Hepatic stellate cell (primary cell): ENCODE results near the gene SNPH.
A peak's percentile ranks its signal among the peaks of the same experiment; 100 is the strongest.

Experiments used
- DNase-seq: peaks from one replicate; pipeline ENCODE4 v3.0.0; 2011; ENCODE audit warnings: low spot score

SNPH gene

DNA sequence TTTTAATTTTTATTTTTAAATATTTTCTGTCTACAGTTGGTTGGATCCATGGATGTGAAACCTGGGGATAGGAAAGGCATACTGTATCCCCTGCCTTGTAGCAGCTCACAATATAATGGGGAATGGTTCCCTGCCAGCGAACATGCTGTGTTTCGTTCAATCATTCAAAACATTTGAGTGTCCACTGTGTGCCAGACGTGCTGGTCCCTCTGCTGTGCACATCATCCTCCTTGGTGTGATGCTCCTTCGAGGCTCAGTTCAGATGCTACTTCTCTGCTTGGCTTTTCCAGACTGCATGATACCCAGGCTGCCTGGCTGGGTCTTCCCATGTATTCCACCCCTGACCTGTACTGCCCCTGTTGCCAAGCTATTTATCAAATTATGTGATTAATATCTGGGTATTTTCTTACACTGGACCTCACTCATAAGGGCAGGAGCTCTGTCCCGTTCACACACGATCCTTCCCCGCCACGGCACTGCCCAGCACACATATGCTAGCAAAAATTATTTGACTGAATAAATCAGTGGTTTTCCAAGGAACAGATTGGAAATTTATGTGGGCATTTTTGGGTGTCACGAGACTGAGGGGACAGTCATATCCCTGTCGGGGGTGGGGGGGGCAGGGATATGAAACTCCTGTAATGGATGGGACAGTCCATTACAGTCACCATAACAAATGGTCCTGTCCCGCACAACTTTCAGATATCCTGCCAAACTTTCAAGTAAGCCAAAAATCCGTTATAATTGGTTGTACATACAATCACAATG is 57.9 kb downstream of the SNPH start:
- DNase-seq, result no peak

DNA sequence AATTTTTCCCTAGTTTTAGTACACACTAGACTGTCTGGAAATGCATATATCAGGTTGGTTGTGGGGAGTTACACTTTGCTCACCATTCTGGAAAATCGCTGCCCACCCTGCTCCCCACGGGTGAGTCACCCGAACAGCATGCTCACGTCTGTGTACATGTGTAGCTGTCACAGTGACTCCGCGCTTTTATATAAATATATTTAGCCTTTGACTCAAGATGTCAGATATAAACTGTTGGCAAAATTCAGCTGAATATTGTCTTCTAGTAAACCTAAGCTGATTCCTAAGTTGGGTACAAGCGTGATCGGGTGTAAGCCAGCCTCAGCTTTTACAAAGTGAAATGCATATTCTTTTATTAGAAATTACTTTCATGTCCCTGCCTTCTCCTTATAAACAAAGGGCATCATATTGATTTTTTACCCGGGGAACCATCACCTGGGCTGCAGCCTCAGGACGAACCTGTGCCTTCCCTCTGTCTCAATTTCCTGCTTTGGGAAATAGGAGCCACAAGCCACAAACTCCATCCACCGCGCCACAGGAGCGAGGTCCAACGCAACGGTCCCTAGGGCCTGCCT is 58.6 kb downstream of the SNPH start:
- peak; percentile 81 for DNase-seq

DNA sequence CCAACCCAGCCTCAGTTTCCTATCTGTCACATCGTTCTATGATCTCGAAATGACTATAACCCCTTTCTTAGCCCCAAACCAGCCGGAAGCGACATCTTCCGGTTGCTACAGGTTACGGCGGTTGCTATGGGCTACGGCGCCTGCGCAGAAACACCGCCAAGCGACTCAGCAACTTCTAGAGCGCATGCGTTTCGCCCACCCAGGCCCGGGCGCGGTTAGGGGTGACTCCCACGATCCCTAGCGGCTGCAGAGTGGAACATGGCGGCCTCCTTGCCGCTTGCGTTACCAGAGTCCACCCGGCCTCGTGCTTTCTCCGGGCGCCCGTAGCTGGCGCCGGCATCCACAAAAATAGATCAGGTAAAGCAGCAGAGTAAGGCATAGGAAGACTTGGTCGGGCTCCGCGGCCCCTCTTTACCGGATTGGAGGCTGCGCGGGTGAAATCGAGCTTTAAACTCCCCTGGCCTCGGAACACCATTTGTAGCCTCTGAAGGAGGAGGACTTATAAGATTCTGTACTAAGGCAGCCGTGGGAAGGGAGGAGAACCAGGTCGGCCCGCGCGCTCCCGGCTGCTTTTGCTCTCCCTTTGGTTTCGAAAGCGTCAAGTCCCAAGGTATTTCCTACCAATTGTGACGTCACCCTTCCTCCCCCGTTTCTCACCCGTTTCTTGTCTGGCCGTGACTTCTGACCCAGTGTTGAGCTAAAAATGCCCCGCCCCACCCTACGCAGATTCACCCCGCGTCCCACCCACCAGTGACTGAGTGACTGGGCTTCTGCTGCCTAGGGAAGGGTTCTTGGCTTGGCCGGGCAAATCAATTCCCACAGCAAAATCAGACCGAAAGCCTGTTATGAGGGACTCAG is 59.3 kb downstream of the SNPH start:
- peak; percentile 100 for DNase-seq

DNA sequence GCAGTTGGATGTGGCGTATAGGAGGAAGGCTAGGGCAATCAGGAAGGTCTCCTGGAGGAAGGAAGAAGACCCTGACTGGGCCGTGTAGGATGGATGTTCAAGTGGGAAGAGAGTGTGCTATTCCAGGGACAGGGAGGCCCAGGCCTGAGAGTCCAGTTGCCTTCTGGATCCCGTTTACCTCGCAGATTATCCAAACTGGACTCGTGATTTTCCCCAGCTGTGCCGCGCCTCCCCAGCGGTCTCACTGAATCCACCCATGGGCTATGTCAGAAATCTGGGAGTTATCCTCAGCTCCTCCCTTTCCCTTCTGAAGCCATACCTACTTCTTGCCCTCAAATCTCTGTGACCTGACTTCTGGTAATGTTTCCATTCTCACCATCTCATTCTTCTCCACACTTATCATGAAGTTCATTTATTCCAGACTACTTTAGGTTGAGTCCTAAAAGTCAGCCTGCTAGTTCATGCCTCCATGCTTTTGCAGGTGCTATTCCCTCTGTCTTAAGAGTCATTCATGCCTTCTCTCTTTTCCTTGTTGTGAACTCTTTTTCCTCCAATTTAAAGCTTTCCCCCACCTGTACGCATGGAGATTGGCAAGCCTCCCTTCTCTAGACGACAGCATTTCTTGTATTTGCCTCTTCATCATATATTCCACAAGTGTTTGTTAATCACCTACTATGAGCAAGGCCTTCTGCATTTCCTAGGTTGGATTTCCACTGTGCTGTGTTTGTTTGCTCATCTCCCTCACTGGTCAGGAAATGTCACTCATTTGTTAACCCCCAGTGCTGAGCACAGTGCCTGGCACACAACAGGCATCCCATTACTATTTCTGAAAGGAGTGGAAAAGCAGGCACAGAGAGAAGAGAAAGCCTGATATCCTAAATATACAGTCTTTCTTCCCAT is 60.2 kb downstream of the SNPH start:
- DNase-seq, result peak; percentile 52

DNA sequence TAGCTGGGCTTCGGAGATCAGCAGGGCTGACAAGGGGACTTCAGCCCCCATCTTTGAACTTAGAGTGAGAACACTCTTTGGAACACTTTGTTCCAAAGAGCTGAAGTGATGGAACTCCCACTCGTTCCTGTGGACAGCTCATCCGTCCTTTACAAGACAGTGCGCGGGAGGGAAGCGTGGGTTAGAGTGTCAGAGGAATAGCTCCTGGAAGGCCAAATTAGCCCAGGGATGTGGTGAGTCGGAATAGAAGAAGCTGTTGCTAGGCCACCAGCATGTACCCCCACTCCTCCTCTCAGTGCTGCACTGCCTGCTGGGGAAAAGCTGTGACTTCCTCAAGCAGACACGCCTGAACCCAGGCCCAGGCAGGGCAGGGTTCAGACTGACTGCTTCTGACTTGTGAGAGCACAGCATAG is 61.2 kb downstream of the SNPH start:
- peak; percentile 43 for DNase-seq

DNA sequence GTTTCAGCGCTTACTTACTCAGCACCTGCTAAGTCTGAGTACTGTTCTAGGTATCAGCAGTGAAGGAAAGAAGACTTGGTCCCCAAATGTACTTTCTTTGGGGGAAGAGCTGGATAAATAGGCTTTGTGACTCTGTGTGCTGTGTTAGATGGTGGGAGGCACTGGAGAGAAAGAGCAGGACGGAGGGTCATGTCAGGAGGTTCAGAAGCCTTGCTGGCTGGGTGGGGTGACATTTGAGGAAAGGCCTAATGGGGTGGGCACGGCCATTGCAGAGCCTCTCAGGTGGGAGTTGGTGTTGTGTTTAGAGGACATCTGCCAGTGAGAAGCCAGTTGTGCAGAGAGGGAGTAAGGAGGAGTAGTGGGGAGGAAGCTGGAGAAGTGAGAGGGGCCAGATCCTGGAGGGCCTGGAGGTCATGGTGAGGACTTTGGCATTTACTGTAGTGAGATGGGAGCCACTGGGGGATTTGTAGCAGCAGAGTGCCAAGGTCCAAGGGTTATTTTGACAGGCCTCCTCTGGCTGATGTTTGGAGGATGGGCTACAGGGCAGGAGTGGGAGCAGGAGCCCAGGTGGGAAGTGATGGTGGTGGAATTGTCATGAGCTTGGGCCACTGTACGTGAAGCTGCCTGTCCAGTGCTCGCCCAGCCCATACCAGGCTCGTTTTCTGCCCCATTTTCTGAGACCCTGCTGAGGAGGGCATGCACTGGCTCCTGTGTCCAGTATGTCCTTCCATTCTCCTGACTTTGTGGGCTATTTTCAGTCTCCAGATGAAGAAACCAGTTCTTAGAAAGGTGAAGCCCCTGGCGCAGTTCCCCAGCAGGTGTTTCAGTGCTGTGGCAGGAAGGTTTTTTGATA is 62.0 kb downstream of the SNPH start:
- no peak for DNase-seq

DNA sequence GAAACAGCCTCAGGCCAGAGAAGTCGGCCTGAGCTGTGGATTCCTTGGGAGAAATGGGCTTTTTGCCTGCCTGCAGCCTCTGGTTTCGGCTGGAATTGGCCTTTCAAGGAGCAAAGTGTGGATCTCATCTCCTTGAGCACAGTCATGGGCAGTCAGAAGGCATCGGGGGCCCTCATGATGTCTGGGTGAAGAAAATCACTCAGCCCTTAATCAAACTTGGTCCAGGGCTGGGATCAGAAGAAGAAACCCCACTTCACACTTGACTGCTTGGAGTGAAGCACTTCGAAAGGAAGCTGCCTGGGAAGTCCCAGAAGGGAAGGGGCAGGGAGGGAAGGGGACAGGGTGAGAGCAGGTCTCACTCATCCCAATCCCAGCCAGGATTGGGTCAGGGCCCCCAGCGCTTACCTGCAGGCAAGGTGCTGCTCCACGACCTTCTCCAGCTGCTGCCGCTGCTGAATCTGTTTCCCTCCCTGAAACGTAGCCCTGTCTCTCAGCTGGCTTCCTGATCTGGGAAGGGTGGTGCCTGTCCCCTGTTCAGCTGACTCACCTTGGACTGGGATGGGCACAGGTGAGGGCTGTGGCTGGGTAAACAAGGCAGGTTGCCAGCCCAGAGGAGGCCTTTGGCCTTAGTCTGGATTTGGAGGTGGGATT is 62.7 kb downstream of the SNPH start, which contains the start of gene SDCBP2:
TSS of gene SDCBP2 (minus strand) at position 460 of the 651 bp plus-strand sequence. CDS start 8,723 bp downstream, outside the sequence.
- no peak for DNase-seq

DNA sequence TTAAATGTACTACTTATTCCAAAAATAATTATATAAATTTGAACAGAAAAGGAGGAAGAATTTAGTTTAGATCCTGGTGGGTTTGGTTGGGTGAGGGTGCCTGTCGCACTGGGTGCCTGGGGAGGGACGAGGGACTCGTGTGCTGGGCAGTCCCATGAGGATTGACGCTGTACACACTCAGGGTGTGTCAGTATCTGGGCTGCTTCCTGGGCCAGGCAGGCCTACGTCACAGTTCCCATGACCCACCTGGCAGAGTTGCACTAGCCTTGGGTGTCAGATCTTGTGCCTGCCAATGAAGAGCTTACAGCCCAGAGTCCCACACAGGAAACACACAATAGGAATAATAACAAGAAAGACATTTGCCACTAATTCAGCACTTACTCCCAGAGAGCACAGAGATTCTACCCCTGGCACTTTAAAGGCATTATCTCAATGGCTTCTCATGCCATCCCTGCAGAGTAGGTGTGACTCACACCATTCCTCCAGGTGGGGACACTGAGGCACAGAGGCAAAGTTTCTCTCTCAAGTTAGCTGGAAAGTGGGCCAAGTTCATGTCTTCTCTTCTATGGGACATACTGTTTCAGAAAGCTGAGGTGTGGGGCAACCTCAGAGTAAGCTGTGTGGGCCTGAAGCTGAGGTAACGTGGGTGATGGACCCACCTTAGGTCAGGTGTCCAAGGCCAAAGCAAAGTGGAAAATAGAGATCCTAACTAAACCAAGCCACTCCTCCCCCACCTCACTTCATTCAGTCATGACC is 64.2 kb downstream of the SNPH start:
- DNase-seq, result peak; percentile 1

DNA sequence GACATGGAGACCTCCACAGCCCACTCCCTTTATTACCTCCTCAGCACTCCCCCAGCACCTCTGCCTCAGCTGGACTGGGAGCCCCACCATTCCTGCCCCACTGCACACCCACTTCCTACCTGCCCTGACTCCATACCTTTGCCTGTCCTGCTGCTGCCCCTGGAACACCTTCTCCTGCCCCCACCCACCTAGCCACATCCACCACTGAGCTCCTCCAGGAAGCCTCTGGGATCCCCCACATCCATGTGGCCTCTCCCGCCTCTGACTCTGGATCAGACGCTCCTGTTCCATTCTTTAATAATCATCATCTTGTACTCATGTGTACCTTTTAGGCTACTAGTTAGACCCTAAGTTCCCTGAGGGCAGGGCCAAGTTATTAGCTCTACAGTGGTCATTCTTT is 65.0 kb downstream of the SNPH start:
- DNase-seq, result peak; percentile 0

DNA sequence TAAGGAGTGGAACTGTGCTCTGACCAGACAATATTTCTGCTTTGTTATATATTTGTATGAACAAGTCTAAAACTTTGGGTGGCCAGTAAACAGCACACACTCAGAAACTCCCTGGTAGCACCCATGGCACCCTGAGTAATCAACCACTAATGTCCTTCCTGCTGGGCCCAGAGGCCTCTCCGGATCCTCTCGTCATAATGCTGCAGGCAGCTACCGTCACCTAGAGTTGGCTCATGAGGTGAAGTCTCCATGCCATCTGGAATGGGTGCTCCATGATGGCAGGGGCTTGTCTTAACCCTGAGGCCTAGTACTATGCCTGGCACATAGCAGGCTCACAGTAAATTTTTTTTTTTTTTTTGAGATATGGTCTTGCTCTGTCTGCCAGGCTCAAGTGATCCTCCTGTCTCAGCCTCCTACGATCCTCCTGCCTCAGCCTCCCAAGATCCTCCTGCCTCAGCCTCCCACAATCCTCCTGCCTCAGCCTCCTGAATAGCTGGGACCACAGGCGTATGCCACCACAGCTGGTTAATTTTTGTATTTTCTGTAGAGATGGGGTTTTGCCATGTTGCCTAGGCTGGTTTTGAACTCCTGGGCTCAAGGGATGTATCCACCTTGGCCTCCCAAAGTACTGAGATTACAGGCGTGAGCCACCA is 65.8 kb downstream of the SNPH start:
- no peak for DNase-seq

DNA sequence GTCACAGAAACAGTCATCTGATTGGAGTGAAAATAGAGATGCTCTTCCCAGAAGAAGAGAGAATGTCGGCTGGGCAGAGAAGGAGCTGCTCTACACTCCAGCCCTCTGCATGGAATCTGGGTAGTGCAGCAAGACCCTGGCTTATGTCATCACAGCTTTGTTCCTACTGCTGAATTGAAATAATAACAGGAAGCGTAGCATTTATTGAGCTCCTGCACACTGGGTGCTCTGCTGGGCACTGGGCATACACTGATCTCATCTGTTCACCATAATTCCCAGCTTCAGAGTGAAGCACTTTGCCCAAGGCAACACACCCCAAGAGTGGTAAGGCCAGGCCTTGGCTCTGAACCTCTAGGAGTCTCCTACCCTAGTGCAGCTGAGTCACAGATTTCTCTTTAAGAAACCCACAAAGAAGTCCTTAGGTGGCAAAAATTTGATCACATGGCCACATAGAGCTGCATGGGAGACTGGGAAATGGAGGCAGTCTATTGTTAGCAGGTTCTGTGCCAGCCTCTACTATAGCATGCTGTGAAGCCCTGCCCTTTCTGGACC is 66.7 kb downstream of the SNPH start:
- no peak for DNase-seq

DNA sequence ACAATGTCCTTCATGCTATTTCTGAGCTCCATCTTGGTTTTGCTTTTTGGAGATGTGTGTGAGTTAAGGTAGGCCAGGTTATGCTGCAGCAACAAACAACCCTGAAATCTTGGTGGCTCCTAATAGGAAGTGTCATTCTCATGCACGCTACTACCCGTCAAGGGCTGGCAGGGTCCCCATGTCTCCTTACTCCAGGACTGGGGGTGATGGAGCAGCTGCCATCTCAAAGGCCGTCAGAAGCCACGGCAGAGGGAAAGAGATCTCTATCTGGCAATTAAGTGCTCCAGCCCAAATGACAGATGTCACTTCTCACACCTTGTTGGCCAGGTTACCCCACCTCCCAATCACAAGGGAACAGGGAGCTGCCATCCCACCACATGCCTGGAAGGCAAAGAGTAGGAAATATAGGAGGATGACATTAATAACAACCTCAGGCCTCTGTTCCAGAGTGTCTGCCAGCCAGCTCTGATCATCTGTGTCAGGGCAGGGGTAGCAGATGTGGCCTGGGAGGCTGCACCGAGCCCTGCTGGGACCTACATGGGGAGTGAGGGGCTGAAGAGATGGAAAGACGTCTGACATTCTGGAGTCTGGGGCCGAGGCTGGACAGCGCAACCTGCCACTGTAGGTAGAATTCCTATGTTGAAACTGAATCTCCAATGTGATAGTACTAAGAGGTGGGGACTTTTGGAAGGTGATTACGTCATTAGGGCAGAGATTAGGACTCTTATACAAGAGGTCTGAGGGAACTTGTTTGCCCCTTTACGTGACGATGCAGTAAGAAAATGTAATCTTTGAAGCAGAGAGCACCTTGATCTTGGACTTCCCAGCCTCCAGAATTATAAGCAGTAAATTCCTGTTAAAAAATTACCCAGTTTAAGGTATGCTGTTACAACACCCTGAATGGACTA is 67.6 kb downstream of the SNPH start:
- DNase-seq, result no peak

DNA sequence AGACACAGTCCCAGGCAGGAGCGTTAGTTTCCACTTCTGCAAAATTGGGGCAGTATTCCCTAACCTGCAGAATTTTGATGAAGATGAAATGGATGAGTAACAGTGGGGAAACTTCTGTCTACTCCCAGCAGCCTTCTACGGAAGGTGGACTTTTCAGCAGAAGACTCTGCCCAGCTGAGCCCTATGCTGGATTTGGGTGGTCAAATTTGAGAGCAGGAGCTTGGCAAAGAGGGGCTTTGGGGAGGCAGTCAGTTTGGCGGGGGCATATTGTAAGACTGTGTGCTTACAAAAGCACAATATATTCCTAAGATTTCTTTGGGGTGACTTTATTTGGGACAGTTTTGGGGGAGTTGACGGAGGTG is 68.3 kb downstream of the SNPH start:
- DNase-seq, result no peak

DNA sequence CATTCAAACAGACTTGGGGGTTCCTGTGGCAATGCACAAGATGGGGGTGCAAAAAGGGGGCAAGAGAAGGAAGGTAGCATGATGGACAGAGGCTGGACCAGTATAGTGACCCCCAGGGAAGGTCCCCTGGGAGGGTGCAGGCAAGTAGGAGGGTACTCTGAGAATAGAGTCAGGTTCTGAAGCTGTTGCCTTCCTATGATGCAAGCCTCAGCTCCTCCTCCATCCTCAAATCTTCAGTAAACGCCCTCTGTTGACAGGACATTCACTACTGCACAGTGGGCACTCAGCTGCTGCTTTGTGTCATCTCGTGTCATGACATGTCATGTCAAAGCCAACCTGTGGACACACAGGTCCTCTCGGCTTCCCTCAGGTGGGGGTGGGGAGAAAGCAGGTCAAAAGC is 68.7 kb downstream of the SNPH start:
- no peak for DNase-seq

DNA sequence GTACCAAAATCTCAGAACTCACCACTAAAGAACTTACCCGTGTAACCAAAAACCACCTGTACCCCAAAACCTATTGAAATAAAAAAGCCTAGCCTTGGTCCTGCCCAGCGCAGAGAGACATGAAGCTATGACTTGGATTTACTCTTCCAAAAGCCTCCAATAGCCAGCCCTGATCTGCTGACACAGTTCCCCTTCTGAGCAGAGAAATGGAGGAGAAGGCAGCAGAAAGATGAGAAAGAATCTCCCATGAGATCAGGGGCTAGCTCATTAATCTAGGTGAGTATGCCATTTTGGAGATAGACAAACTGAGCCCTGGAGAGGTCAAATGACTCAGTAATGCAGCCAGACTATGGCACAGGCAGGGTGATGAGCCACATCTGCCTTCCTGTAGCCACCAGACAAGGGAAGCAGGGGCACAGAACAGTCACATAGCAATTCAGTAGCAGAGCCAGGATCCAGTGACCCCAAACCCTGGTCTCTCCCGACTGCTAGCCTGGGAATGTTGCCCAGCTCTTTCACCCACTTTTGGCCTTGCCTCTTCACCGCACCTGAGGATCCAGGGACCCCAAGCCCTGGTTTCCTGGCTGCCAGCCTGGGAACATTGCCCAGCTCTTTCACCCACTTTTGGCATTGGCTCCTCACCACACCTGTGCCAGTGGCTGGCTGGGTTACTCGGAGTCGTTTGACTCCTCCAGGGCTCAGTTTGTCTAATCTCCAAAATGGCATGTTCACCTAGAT is 70.0 kb downstream of the SNPH start:
- no peak for DNase-seq

DNA sequence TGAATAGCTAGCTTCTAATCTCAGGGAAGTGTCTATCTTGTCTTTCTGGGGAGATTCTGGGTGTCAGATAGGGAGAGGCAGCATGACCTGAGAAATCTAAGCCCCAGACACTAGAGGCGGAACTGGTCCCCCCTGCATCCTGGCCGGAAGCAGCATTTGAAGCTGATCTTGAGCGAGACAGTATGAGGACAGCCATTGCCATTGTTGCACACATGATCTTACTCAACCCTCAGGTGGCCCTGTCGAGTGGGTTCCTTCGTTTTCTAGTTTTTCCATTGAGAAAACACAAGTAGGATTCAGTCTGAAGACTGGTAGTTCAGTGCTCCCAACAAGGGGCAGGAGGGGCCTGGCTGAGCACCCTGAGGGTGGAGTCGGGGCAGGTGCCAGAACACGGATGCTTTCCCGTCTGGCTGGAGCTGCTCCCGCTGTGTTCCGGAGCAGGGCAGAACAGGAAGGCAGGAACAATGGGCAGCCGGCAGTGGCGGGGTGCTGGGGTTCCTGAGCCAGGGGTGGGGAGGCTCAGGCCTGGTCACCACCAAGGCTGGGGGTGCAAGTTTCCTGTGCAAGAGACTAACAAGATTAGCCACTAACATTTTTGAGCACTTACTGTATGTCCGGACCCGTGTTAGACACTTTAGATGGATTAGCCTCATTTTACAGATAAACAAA is 70.7 kb downstream of the SNPH start:
- no peak for DNase-seq
